IPS-20b (cell line): Measurements from ENCODE around the gene SEMA7A.

ENCODE experiments used
- H3K27ac ChIP-seq: one replicate; pipeline ENCODE4 v1.5.1; 2013; ENCODE audit warnings: low read length
- H3K27me3 ChIP-seq: 2 replicates; pipeline ENCODE4 v1.6.1; 2013; ENCODE audit warnings: mild to moderate bottlenecking, low read length, inconsistent platforms; ENCODE audit not compliant: insufficient read depth
- H3K36me3 ChIP-seq: 2 replicates; pipeline ENCODE4 v1.6.1; 2013; ENCODE audit warnings: low read depth, mild to moderate bottlenecking, inconsistent platforms, low read length, moderate library complexity; ENCODE audit not compliant: insufficient read depth
- H3K4me1 ChIP-seq: 2 replicates; pipeline ENCODE4 v1.6.1; 2013; ENCODE audit warnings: mild to moderate bottlenecking, control low read depth, inconsistent platforms, low read length, moderate library complexity; ENCODE audit not compliant: insufficient read depth
- H3K4me3 ChIP-seq: 2 replicates; pipeline ENCODE4 v1.5.1; 2013; ENCODE audit warnings: mild to moderate bottlenecking, low read length, inconsistent platforms
- H3K9ac ChIP-seq: 2 replicates; pipeline ENCODE4 v1.6.1; 2013; ENCODE audit warnings: low read depth, mild to moderate bottlenecking, inconsistent platforms, low read length, moderate library complexity
- H3K9me3 ChIP-seq: 2 replicates; pipeline ENCODE4 v1.6.1; 2013; ENCODE audit warnings: mild to moderate bottlenecking, low read depth, low read length, inconsistent platforms; ENCODE audit not compliant: insufficient read depth

Gene SEMA7A

DNA sequence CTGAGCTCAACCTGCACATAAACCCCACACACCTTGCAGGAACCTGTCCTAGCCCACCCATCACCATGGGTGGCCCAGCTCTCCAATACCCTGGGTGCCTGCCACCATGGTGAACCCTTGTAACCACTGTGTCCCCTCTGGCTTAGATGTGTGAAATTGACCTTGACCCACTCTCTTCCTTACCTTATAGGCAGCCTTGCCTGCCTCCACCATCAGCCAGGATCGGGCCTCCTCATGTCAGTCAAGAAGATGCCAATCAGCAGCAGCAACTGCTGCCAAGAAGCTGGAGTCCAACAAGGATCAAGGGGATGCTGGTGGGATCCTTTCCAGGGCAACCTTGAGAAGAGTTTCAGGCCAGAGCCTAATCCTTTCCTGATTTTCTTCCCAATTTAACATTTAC, 57.5 kb downstream of the SEMA7A start:
- Histone ChIP-seq H3K27me3 (peaks cover 13% of the 10 kb centered on the region; the same call in 1 of the 2 replicates), H3K27ac (no peak overlapping the region), H3K4me1 (peaks cover 5% of the 10 kb centered on the region; the same call in 1 of the 2 replicates)

DNA sequence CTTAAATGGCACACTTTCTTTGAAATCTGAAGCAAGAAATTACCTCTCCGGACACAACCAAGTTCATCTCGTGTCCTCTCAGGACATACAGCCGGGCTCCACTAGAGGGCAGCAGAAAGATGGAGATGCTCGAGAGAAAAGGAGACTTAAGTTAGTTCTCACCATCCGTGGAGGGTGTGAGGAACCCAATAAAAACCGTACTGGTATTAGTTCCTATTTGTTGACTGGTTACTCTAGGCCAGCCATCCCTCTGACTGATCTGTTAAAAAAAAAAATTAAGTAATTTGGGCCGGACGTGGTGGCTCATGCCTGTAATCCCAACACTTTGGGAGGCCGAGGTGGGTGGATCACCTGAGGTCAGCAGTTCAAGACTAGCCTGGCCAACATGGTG, 58.5 kb downstream of the SEMA7A start:
- Histone ChIP-seq H3K27ac (no peak overlapping the region), H3K36me3 (no peaks in the 10 kb centered on the region), H3K9ac (no peak overlapping the region), H3K4me1 (peaks cover 5% of the 10 kb centered on the region; the same call in 1 of the 2 replicates), H3K9me3 (no peaks in the 10 kb centered on the region), H3K4me3 (peak overlapping the region; percentile 77; the same call in 1 of the 2 replicates), H3K27me3 (peaks cover 13% of the 10 kb centered on the region)

More for the DNA sequence above, 57.5 kb downstream of the SEMA7A start:
- Histone ChIP-seq H3K9ac (no peak overlapping the region), H3K36me3 (no peaks in the 10 kb centered on the region), H3K9me3 (no peaks in the 10 kb centered on the region), H3K4me3 (no peak overlapping the region)

DNA sequence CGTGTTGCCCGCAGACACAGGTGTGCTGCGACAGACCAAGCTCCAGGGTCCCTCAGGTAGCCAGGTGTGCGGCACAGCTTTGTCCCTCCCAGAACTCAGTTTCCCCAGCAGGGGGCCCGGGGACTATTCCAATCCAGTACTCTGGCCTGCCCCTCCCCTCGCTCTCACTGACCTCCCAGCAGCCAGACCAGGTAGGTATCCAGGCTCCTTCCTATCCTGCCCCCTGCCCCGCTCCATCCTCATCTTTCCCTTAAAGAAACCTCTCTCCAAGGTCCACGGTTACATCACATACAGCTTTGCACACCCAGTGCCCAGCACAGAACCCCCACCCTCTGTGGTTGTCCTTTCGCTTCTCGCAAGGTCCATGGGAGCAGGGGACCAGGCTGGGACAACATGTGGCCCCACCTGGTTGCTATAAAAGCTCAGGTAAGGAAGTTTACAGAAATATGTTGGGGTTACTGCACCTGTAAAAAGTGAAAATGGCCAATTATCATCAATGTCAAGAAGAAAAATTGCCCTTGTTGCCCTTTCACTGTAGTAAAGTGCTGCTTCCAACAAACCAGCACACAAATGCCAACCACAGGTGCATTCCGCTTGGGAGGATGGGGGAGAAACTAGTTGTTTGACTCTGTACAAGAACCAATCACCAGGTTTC, 59.0 kb downstream of the SEMA7A start:
- H3K4me1 ChIP-seq: peaks cover 5% of the 10 kb centered on the region; the same call in 1 of the 2 replicates
- H3K4me3 ChIP-seq: peak overlapping the region; percentile 77
- no peaks in the 10 kb centered on the region for H3K36me3 ChIP-seq
- no peak overlapping the region for H3K9ac ChIP-seq
- peaks cover 13% of the 10 kb centered on the region for H3K27me3 ChIP-seq
- H3K27ac ChIP-seq: no peak overlapping the region
- no peaks in the 10 kb centered on the region for H3K9me3 ChIP-seq

DNA sequence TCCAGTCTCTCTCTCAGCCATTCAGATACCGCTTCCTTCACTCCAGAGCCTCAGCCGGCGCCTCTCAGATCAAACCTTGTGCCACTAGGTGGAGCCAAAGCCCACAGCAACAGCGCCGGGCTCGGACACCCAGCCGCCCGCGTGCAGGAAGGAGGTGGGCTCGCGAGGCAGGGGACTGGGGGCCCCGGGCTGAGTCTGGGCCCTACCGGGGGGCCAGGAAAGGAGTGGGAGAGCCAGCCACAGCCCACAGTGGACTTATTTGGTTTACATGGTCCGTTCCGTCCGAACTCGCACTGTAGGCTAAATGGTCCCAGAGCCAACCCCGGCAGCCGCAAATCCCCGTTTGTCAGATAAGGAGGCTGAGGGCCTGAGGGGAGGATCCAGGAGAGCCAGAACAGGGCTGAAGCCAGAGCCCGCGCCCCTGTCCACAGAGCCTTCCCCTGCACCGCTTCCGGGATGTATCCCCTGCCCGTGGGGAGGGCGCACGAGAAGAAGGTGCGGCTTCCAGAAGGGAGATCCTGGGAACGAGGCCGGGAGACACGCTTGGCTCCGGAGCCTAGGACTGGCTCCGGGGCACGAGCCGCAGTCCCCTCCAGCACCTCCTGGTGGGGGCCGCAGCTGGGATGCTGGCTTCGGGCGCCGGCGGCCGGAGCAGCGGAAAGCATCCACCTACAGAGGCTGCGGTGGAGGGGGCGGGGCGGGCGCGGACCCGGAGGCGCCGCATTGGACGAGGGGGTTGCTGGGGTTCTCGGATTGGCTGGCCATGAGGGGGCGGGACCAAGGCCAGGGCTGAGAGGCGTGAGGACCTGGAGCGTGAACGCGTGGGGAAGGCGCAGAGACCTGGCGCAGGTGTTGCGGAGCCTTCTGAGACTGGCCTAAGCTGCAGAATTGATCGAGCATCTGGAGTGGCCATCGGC, 59.8 kb downstream of the SEMA7A start:
- Histone ChIP-seq H3K27me3 (peaks cover 13% of the 10 kb centered on the region), H3K27ac (no peak overlapping the region), H3K4me3 (peak overlapping the region; percentile 77), H3K4me1 (peaks cover 5% of the 10 kb centered on the region; the same call in 1 of the 2 replicates), H3K9me3 (no peaks in the 10 kb centered on the region), H3K9ac (peak overlapping the region; percentile 50; the same call in 1 of the 2 replicates), H3K36me3 (no peaks in the 10 kb centered on the region)

DNA sequence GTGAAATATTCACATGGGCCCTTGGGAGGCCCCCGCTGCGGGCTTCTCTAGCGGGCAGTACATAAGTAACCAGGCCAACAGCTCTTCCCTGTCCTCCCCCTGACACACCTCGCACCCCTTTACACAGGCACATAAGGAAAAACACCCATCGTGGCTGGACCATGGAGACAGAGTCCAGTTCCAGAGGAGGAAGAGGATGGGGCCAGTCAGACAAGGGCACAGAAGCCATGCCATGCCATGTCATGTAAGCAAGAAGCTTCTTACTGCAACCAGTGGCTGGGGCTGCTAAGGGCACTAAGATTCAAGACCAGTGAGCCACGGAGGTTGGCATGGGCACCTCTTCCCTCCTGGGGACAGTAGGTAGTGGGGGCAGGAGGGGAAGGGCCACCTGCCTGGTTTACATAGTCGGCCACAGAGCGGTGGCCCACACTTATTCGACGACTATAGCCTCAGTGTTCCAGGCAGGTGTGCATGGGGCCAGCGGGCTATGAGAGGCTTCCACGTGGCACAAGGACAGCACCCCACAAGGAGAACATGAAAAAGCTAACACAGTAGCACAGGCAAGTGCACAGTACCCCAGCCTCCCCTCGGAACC, 60.6 kb downstream of the SEMA7A start:
- peak overlapping the region; percentile 50; the same call in 1 of the 2 replicates for H3K9ac ChIP-seq
- H3K4me3 ChIP-seq: peak overlapping the region; percentile 77; the same call in 1 of the 2 replicates

DNA sequence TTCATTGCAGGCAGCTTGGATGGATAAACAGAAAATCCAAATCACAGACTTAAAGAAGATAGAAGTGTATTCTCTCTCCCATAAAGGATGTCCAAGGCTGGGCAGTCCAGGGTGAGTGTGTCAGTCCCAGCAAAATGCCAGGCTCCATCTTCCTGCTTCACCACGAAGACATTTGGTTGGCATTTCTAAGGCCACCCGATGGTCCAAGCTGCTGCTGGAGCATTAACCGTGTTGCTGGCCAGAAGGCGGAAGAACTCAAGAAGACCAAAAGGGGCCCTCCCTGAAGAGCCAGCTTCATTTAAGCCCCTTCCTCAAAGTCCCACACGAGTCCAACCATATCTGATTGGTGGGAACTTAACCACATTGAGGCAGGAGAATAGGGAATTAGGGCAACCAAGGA, 63.3 kb downstream of the SEMA7A start:
- Histone ChIP-seq H3K27ac (no peak overlapping the region), H3K27me3 (peaks cover 35% of the 10 kb centered on the region), H3K36me3 (no peaks in the 10 kb centered on the region), H3K4me3 (no peak overlapping the region), H3K4me1 (peaks cover 5% of the 10 kb centered on the region; the same call in 1 of the 2 replicates), H3K9me3 (no peaks in the 10 kb centered on the region), H3K9ac (no peak overlapping the region)

More for the DNA sequence above, 60.6 kb downstream of the SEMA7A start:
- H3K27ac ChIP-seq: no peak overlapping the region
- H3K36me3 ChIP-seq: no peaks in the 10 kb centered on the region
- H3K4me1 ChIP-seq: peaks cover 5% of the 10 kb centered on the region; the same call in 1 of the 2 replicates
- no peaks in the 10 kb centered on the region for H3K9me3 ChIP-seq
- peaks cover 13% of the 10 kb centered on the region for H3K27me3 ChIP-seq

DNA sequence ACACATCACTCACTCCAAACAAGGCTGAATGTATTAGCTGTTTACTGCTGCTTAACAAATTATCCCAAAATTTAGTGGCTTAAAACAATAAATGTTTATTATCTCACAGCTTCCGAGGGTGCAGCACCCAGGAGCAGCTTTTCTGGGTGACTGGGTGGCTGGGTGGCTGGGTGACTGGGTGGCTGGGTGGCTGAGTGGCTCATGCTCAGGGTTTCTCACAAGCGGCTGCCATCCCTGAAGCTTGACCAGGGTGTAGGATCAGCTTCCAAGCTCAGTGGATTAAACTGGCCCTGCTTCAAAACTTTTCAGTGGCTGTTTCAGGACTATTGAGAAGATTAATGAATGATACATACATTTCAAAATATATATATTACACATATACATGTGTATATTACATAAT, 64.0 kb downstream of the SEMA7A start:
- H3K27ac ChIP-seq: no peak overlapping the region
- H3K36me3 ChIP-seq: no peaks in the 10 kb centered on the region
- no peaks in the 10 kb centered on the region for H3K9me3 ChIP-seq
- H3K9ac ChIP-seq: no peak overlapping the region
- H3K27me3 ChIP-seq: peaks cover 38% of the 10 kb centered on the region
- H3K4me3 ChIP-seq: no peak overlapping the region
- peaks cover 5% of the 10 kb centered on the region; the same call in 1 of the 2 replicates for H3K4me1 ChIP-seq

DNA sequence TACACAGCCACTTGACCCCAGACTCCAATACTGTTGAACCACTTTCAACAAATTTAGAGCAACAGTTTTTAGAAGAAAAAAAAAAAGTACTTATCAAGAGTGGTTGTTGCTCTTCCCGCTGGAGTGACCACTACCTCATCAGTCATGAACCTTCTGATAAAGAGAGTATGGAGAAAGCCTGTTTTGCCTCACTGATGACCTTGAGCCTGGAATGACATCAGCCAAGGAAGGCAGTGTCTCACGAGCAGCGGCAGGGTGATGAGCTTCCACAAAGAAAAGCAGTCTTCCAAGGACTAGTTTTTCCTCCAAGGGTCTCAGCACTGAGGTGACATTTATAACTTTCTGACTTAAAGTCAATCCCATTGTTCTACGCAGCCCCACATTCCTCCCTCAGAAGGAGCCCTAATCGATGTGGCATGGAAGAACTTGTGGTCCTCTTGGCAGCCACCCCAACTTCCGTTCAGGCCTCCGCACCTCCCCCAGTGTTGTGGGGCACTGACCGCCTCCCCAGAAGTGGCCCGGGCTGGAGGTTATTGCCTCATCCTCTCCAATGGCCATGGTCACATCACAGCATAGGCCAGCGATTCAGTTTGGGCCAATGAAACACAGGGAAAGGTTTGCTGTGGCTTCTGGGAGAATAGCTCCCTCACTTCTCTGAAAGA, 64.5 kb downstream of the SEMA7A start:
- H3K4me3 ChIP-seq: no peak overlapping the region
- H3K9ac ChIP-seq: no peak overlapping the region
- H3K36me3 ChIP-seq: no peaks in the 10 kb centered on the region
- H3K4me1 ChIP-seq: peaks cover 9% of the 10 kb centered on the region; the same call in 1 of the 2 replicates
- H3K9me3 ChIP-seq: no peaks in the 10 kb centered on the region
- peaks cover 38% of the 10 kb centered on the region for H3K27me3 ChIP-seq
- no peak overlapping the region for H3K27ac ChIP-seq

DNA sequence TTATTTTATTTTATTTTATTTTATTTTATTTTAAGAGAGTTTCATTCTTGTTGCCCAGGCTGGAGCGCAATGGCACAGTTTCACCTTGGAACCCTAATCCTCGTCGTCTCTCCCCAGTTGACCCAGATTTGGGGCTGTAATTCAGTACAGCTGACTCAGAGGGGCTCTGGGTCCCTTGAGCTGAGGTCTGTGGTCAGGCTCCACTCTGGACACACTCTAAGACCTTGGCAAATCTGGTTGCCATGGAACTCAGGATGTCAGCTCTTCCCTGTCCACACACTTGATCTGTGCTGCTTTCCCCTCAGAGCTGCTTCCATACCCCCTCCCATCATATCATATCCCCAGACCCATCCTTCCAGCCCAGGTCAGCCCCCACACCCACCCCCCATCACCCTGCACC, 65.6 kb downstream of the SEMA7A start:
- H3K27me3 ChIP-seq: peaks cover 32% of the 10 kb centered on the region
- H3K27ac ChIP-seq: no peak overlapping the region
- no peak overlapping the region for H3K9ac ChIP-seq
- H3K4me3 ChIP-seq: no peak overlapping the region
- H3K36me3 ChIP-seq: no peaks in the 10 kb centered on the region
- H3K4me1 ChIP-seq: peaks cover 10% of the 10 kb centered on the region; the same call in 1 of the 2 replicates
- no peaks in the 10 kb centered on the region for H3K9me3 ChIP-seq

DNA sequence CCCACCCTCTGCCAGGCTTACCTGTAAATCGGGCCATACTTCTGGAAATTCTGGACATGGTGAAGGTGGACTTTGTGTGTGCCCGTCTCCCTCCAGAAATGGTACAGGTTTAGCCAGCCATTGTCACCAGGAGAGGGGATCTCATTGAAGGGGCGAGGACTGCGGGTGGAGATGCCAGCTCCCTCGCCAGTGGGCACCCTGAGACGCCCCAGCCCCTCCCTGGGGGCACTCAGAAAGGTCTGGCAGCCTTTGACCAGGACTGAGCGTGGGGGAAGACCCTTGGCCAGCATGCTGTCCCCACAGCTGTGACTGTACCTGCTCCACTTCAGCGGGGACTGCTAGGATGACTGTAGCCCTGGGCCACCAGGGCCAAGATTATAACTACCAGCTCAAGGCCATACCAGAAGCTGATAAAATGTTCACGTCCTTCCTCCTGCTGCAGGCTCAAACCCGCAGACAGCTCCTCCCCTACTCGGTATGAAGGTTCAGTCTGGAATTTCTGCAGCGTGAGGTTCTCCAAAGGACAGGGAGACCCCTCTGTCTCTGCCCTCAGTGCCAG, 66.4 kb downstream of the SEMA7A start, which contains the start of gene CYP11A1:
TSS of gene CYP11A1 (minus strand) at position 351 of the 559 bp plus-strand sequence. CDS start at position 290, 61 bp downstream.
- no peaks in the 10 kb centered on the region for H3K36me3 ChIP-seq
- H3K9ac ChIP-seq: no peak within 1 kb of the TSS
- H3K27me3 ChIP-seq: peaks cover 30% of the 10 kb centered on the region
- H3K4me1 ChIP-seq: peaks cover 10% of the 10 kb centered on the region; the same call in 1 of the 2 replicates
- no peak within 1 kb of the TSS for H3K27ac ChIP-seq
- H3K4me3 ChIP-seq: no peak within 1 kb of the TSS
- no peaks in the 10 kb centered on the region for H3K9me3 ChIP-seq
